ENCODE data around the gene LMF2.

The LMF2 gene

DNA sequence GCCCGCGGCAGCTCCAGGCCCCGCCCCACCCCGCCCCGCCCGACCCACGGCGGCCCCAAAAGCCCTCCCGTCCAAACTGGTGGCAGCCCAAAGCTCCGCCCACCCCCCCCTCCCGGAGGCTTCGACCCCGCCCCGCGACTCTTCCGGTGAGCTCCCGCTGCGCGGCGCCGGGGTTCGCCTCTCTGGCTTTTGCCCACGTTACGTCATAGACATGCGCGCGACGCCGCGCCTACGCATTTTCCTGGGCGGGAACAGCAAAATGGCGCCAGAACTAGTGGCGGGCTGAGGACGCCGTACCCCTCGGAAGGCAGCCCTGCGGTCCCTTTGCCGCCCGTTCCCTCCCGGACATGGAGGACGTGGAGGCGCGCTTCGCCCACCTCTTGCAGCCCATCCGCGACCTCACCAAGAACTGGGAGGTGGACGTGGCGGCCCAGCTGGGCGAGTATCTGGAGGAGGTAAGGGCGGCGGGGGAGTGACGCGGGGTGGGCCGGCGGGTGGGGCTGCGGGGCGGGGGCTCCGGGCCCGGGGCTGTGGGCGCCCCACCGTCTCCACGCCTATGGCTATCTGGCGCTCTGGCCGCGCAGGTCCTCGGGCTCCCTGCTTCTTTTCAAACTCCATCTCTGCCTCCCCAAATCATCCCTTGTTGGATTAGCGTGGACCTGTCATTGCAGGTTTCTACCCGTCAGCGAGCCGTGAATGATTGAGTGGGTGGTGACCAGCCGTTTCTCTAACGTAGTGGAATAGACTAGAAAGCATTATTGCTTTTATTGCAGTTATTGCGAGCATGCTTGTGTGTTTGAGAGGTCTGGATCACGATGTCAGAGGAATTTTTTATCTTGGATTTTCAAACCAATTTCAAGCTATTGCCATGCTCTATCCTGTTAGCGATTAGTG is 736 bp upstream of the LMF2 start, which contains the start of gene NCAPH2 (continued):
- TF ChIP-seq, protein P1, sequence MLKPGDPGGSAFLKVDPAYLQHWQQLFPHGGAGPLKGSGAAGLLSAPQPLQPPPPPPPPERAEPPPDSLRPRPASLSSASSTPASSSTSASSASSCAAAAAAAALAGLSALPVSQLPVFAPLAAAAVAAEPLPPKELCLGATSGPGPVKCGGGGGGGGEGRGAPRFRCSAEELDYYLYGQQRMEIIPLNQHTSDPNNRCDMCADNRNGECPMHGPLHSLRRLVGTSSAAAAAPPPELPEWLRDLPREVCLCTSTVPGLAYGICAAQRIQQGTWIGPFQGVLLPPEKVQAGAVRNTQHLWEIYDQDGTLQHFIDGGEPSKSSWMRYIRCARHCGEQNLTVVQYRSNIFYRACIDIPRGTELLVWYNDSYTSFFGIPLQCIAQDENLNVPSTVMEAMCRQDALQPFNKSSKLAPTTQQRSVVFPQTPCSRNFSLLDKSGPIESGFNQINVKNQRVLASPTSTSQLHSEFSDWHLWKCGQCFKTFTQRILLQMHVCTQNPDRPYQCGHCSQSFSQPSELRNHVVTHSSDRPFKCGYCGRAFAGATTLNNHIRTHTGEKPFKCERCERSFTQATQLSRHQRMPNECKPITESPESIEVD (tag by site-specific recombination; IDR thresholded peaks at IDR 0.05), result no peak
- TF ChIP-seq YY1 (tag by site-specific recombination; IDR thresholded peaks at IDR 0.05) (peak; percentile 97), ZNF133 (tag by site-specific recombination; IDR thresholded peaks at IDR 0.05) (no peak), ZNF548 (tag by site-specific recombination; IDR thresholded peaks at IDR 0.05) (no peak), ZNF660 (tag by site-specific recombination; IDR thresholded peaks at IDR 0.05) (peak; percentile 77; the same call in 1 of the 2 replicates), ZNF830 (tag by site-specific recombination; IDR thresholded peaks at IDR 0.05; ENCODE audit: low read depth) (no peak), MZF1 (tag by site-specific recombination; IDR thresholded peaks at IDR 0.05; ENCODE audit: borderline replicate concordance) (no peak), TRIM28 (IDR thresholded peaks at IDR 0.05; ENCODE audit: borderline replicate concordance, low read length) (no peak), ZNF623 (tag by site-specific recombination; IDR thresholded peaks at IDR 0.05) (no peak), SP3 (tag by site-specific recombination; IDR thresholded peaks at IDR 0.05) (peak; percentile 98), ZNF292 (tag by site-specific recombination; IDR thresholded peaks at IDR 0.05; ENCODE audit: borderline replicate concordance, low read depth) (no peak), ZNF670 (tag by site-specific recombination; IDR thresholded peaks at IDR 0.05; ENCODE audit: low read depth) (no peak), EGR2 (tag by site-specific recombination; IDR thresholded peaks at IDR 0.05; ENCODE audit: low read depth) (peak; percentile 94), ZNF266 (tag by site-specific recombination; IDR thresholded peaks at IDR 0.05; ENCODE audit: low read depth) (no peak), KLF7 (tag by site-specific recombination; IDR thresholded peaks at IDR 0.05; ENCODE audit: borderline replicate concordance) (peak; percentile 96), ZNF140 (tag by site-specific recombination; IDR thresholded peaks at IDR 0.05) (no peak), KLF16 (tag by site-specific recombination; IDR thresholded peaks at IDR 0.05) (peak; percentile 98), ZNF48 (tag by site-specific recombination; IDR thresholded peaks at IDR 0.05) (no peak)
- TF ChIP-seq, protein P2, sequence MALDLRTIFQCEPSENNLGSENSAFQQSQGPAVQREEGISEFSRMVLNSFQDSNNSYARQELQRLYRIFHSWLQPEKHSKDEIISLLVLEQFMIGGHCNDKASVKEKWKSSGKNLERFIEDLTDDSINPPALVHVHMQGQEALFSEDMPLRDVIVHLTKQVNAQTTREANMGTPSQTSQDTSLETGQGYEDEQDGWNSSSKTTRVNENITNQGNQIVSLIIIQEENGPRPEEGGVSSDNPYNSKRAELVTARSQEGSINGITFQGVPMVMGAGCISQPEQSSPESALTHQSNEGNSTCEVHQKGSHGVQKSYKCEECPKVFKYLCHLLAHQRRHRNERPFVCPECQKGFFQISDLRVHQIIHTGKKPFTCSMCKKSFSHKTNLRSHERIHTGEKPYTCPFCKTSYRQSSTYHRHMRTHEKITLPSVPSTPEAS (tag by site-specific recombination; IDR thresholded peaks at IDR 0.05), result no peak
- TF ChIP-seq, protein P3, sequence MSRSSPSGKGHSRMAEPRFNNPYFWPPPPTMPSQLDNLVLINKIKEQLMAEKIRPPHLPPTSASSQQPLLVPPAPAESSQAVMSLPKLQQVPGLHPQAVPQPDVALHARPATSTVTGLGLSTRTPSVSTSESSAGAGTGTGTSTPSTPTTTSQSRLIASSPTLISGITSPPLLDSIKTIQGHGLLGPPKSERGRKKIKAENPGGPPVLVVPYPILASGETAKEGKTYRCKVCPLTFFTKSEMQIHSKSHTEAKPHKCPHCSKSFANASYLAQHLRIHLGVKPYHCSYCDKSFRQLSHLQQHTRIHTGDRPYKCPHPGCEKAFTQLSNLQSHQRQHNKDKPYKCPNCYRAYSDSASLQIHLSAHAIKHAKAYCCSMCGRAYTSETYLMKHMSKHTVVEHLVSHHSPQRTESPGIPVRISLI (tag by site-specific recombination; IDR thresholded peaks at IDR 0.05), result no peak
- TF ChIP-seq, protein P4, sequence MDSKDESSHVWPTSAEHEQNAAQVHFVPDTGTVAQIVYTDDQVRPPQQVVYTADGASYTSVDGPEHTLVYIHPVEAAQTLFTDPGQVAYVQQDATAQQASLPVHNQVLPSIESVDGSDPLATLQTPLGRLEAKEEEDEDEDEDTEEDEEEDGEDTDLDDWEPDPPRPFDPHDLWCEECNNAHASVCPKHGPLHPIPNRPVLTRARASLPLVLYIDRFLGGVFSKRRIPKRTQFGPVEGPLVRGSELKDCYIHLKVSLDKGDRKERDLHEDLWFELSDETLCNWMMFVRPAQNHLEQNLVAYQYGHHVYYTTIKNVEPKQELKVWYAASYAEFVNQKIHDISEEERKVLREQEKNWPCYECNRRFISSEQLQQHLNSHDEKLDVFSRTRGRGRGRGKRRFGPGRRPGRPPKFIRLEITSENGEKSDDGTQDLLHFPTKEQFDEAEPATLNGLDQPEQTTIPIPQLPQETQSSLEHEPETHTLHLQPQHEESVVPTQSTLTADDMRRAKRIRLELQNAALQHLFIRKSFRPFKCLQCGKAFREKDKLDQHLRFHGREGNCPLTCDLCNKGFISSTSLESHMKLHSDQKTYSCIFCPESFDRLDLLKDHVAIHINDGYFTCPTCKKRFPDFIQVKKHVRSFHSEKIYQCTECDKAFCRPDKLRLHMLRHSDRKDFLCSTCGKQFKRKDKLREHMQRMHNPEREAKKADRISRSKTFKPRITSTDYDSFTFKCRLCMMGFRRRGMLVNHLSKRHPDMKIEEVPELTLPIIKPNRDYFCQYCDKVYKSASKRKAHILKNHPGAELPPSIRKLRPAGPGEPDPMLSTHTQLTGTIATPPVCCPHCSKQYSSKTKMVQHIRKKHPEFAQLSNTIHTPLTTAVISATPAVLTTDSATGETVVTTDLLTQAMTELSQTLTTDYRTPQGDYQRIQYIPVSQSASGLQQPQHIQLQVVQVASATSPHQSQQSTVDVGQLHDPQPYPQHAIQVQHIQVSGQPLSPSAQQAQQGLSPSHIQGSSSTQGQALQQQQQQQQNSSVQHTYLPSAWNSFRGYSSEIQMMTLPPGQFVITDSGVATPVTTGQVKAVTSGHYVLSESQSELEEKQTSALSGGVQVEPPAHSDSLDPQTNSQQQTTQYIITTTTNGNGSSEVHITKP (tag by site-specific recombination; IDR thresholded peaks at IDR 0.05), result 0 out of 2 replicates have a peak, but pooled peaks have one; percentile 31
- TF ChIP-seq, protein P5, sequence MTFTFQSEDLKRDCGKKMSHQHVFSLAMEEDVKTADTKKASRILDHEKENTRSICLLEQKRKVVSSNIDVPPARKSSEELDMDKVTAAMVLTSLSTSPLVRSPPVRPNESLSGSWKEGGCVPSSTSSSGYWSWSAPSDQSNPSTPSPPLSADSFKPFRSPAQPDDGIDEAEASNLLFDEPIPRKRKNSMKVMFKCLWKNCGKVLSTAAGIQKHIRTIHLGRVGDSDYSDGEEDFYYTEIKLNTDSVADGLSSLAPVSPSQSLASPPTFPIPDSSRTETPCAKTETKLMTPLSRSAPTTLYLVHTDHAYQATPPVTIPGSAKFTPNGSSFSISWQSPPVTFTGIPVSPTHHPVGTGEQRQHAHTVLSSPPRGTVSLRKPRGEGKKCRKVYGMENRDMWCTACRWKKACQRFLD (tag by site-specific recombination; IDR thresholded peaks at IDR 0.05), result no peak
- TF ChIP-seq, protein P6, sequence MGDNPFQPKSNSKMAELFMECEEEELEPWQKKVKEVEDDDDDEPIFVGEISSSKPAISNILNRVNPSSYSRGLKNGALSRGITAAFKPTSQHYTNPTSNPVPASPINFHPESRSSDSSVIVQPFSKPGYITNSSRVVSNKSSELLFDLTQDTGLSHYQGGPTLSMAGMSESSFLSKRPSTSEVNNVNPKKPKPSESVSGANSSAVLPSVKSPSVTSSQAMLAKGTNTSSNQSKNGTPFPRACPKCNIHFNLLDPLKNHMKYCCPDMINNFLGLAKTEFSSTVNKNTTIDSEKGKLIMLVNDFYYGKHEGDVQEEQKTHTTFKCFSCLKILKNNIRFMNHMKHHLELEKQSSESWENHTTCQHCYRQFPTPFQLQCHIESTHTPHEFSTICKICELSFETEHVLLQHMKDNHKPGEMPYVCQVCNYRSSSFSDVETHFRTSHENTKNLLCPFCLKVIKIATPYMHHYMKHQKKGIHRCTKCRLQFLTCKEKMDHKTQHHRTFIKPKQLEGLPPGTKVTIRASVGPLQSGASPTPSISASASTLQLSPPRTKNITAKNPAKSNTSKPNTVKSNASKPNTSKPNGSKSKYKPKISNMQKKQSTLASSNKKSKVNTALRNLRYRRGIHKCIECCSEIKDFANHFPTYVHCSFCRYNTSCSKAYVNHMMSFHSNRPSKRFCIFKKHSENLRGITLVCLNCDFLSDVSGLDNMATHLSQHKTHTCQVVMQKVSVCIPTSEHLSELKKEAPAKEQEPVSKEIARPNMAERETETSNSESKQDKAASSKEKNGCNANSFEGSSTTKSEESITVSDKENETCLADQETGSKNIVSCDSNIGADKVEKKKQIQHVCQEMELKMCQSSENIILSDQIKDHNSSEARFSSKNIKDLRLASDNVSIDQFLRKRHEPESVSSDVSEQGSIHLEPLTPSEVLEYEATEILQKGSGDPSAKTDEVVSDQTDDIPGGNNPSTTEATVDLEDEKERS (tag by site-specific recombination; IDR thresholded peaks at IDR 0.05), result 0 out of 2 replicates have a peak, but pooled peaks have one; percentile 19
- TF ChIP-seq, protein P7, sequence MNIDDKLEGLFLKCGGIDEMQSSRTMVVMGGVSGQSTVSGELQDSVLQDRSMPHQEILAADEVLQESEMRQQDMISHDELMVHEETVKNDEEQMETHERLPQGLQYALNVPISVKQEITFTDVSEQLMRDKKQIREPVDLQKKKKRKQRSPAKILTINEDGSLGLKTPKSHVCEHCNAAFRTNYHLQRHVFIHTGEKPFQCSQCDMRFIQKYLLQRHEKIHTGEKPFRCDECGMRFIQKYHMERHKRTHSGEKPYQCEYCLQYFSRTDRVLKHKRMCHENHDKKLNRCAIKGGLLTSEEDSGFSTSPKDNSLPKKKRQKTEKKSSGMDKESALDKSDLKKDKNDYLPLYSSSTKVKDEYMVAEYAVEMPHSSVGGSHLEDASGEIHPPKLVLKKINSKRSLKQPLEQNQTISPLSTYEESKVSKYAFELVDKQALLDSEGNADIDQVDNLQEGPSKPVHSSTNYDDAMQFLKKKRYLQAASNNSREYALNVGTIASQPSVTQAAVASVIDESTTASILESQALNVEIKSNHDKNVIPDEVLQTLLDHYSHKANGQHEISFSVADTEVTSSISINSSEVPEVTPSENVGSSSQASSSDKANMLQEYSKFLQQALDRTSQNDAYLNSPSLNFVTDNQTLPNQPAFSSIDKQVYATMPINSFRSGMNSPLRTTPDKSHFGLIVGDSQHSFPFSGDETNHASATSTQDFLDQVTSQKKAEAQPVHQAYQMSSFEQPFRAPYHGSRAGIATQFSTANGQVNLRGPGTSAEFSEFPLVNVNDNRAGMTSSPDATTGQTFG (tag by site-specific recombination; IDR thresholded peaks at IDR 0.05; ENCODE audit: borderline replicate concordance), result no peak; the same call in 1 of the 2 replicates
